A549 (cell line): ENCODE measurements around the gene NDUFA13. TPM values are rescaled to one million over a fixed set of nuclear protein-coding genes. Genes with fewer than 3 reads are reported as not detected.

Source experiments
- ATAC-seq, 2 experiments: fragments of 200-7000 bp in 1 of 2; fragments of >200 bp in 1 of 2; cut with Nextera tagmentation in 1 of 2; cut with Tn5 transposase in 1 of 2; 3 replicates each; pipeline versions ENCODE4 v1.8.0 to v1.9.1; 2018 to 2020; ENCODE audit warnings: mild to moderate bottlenecking in 1 of 2, moderate library complexity in 1 of 2
- CTCF ChIA-PET: fragments of 300-600 bp; sonication (Branson Sonifier 250); formaldehyde crosslinking; extraction: SDS; loops from one replicate; lab custom pipeline; 2021; ENCODE audit warnings: antibody characterized with exemption, inconsistent platforms; lab: Yijun Ruan, JAX
- POLR2A ChIA-PET: fragments of 350-600 bp; formaldehyde crosslinking; extraction: SDS; loops from one replicate; lab custom pipeline; 2021; ENCODE audit warnings: antibody characterized with exemption, inconsistent platforms; lab: Yijun Ruan, JAX
- DNase-seq, 2 experiments: peaks; one replicate each; pipeline versions ENCODE4 v3.0.0 to v3.0.0-alpha.2; 2011 to 2016; ENCODE audit warnings: low read depth in 1 of 2, low spot score in 1 of 2
- FAIRE-seq: peaks from 2 replicates; lab custom pipeline; 2011; peaks lifted over from hg19 to GRCh38; lab: Jason Lieb, UNC
- H3K27ac ChIP-seq, 2 experiments: fragments of >200 bp; sonication (Bioruptor Twin); formaldehyde crosslinking; 3 replicates each; pipeline ENCODE4 v1.5.1; 2016 to 2017
- H3K4me1 ChIP-seq: fragments of >200 bp; sonication (Bioruptor Twin); formaldehyde crosslinking; 3 replicates; pipeline ENCODE4 v1.6.1; 2016
- H3K4me2 ChIP-seq: fragments of >200 bp; sonication (Bioruptor Twin); formaldehyde crosslinking; 3 replicates; pipeline ENCODE4 v1.6.1; 2016
- H3K4me3 ChIP-seq: fragments of >200 bp; sonication (Bioruptor Twin); formaldehyde crosslinking; 3 replicates; pipeline ENCODE4 v1.5.1; 2016
- H3K9me3 ChIP-seq: fragments of >200 bp; sonication (Bioruptor Twin); formaldehyde crosslinking; 3 replicates; pipeline ENCODE4 v1.6.1; 2016
- CHD2 ChIP-seq: fragments of 150-350 bp; IDR thresholded peaks from 2 replicates; pipeline ENCODE4 v1.6.1; 2014; ENCODE audit warnings: low read length; ENCODE audit not compliant: partially characterized antibody
- CHD4 ChIP-seq: fragments of 200-600 bp; sonication (generic); IDR thresholded peaks from 2 replicates; pipeline ENCODE4 v1.6.1; 2016; ENCODE audit warnings: antibody characterized with exemption, mild to moderate bottlenecking, borderline replicate concordance
- EP300 ChIP-seq, 2 experiments: fragments of >200 bp; sonication (Bioruptor Twin); formaldehyde crosslinking; IDR thresholded peaks; 2 replicates in 1 of 2; 3 replicates in 1 of 2; pipeline ENCODE4 v1.6.1; 2016 to 2017
- ESRRA ChIP-seq: fragments of 150-350 bp; IDR thresholded peaks from 2 replicates; pipeline ENCODE4 v1.6.1; 2014; ENCODE audit warnings: mild to moderate bottlenecking, low read length, borderline replicate concordance
- FOXS1 ChIP-seq: fragments of 250-450 bp; sonication (Bioruptor Pico); IDR thresholded peaks from 2 replicates; pipeline ENCODE4 v1.5.0; 2020; ENCODE audit warnings: mild to moderate bottlenecking, moderate library complexity
- GATA3 ChIP-seq: IDR thresholded peaks from 2 replicates; pipeline ENCODE4 v1.6.1; 2012; ENCODE audit warnings: borderline replicate concordance
- HDAC2 ChIP-seq: fragments of 200-600 bp; sonication (generic); IDR thresholded peaks from 2 replicates; pipeline ENCODE4 v1.6.1; 2016
- HEYL ChIP-seq: fragments of 250-450 bp; sonication (Bioruptor Pico); IDR thresholded peaks from 2 replicates; pipeline ENCODE4 v1.8.0; 2021; ENCODE audit warnings: mild to moderate bottlenecking, moderate library complexity
- HOXB13 ChIP-seq: fragments of 250-450 bp; sonication (Bioruptor Pico); IDR thresholded peaks from 2 replicates; pipeline ENCODE4 v1.5.0; 2020; ENCODE audit warnings: low read depth, mild to moderate bottlenecking, moderate library complexity
- JUN ChIP-seq, 2 experiments: fragments of >200 bp; sonication (Bioruptor Twin); formaldehyde crosslinking; IDR thresholded peaks; 2 replicates in 1 of 2; 3 replicates in 1 of 2; pipeline ENCODE4 v1.6.1; 2016 to 2017
- MAFK ChIP-seq: fragments of 450-650 bp; IDR thresholded peaks from 2 replicates; pipeline ENCODE4 v1.6.1; 2014; ENCODE audit not compliant: partially characterized antibody
- MAX ChIP-seq: IDR thresholded peaks from 2 replicates; pipeline ENCODE4 v1.6.1; 2012
- MYC ChIP-seq: IDR thresholded peaks from 2 replicates; pipeline ENCODE4 v1.6.1; 2012; ENCODE audit warnings: mild to moderate bottlenecking, inconsistent platforms, low read length, improper control_type of control experiment, borderline replicate concordance
- NR3C1 ChIP-seq: fragments of >200 bp; sonication (Bioruptor Twin); formaldehyde crosslinking; IDR thresholded peaks from 3 replicates; pipeline ENCODE4 v1.6.1; 2017
- POLR2AphosphoS2 ChIP-seq: conservative IDR thresholded peaks from 2 replicates; pipeline ENCODE4 v1.6.1; 2012; ENCODE audit warnings: low read length, improper control_type of control experiment, inconsistent platforms
- RARB ChIP-seq: fragments of 250-450 bp; sonication (Bioruptor Pico); IDR thresholded peaks from 2 replicates; pipeline ENCODE4 v1.8.0; 2021; ENCODE audit warnings: mild to moderate bottlenecking, moderate library complexity
- REST ChIP-seq: fragments of 200-600 bp; sonication (generic); IDR thresholded peaks from 2 replicates; pipeline ENCODE4 v1.6.1; 2016; ENCODE audit warnings: antibody characterized with exemption, mild to moderate bottlenecking, moderate library complexity
- SMC3 ChIP-seq: fragments of >200 bp; sonication (Bioruptor Twin); formaldehyde crosslinking; IDR thresholded peaks from 3 replicates; pipeline ENCODE4 v1.6.1; 2018; ENCODE audit warnings: inconsistent platforms
- TFCP2L1 ChIP-seq: fragments of 250-450 bp; sonication (Bioruptor Pico); IDR thresholded peaks from 2 replicates; pipeline ENCODE4 v1.5.0; 2021; ENCODE audit warnings: mild to moderate bottlenecking
- TP53 ChIP-seq: fragments of 250-450 bp; sonication (Bioruptor Pico); IDR thresholded peaks from 2 replicates; pipeline ENCODE4 v1.5.0; 2021; ENCODE audit warnings: mild to moderate bottlenecking, moderate library complexity
- USF2 ChIP-seq: fragments of 450-650 bp; IDR thresholded peaks from 2 replicates; pipeline ENCODE4 v1.6.1; 2014; ENCODE audit warnings: antibody characterized with exemption
- ZC3H11A ChIP-seq: fragments of 450-650 bp; IDR thresholded peaks from 2 replicates; pipeline ENCODE4 v1.6.1; 2014; ENCODE audit warnings: antibody characterized with exemption, mild to moderate bottlenecking
- ZFP36 ChIP-seq: fragments of 450-650 bp; IDR thresholded peaks from 2 replicates; pipeline ENCODE4 v1.6.1; 2014; ENCODE audit warnings: borderline replicate concordance; ENCODE audit not compliant: partially characterized antibody
- ZSCAN20 ChIP-seq: fragments of 250-450 bp; sonication (Bioruptor Pico); IDR thresholded peaks from 2 replicates; pipeline ENCODE4 v1.8.0; 2022; ENCODE audit warnings: mild to moderate bottlenecking, moderate library complexity
- WGBS: methylation state at CpG from one replicate; pipeline ENCODE4 v1.1.6; 2017; ENCODE audit errors: missing lambda C conversion rate; 5-methylcytosine and 5-hydroxymethylcytosine counted together
- polyA plus RNA-seq, 4 experiments: library from polyadenylated mRNA; depleted of rRNA in 3 of 4; stranded (reverse); fragments of >200 nt; fragmentation: RNase III in 1 of 4; extraction: RNeasy Plus Mini Kit Qiagen cat#74134 plus additional on column Dnase treatment in 1 of 4; gene quantifications; 2 replicates in 3 of 4; 3 replicates in 1 of 4; pipeline ENCODE4 v1.2.3, GENCODE V29; 2011 to 2017
- TF ChIP-seq, protein P1 (sequence below): fragments of 150-350 bp; IDR thresholded peaks from 2 replicates; pipeline ENCODE4 v1.6.1; 2014; ENCODE audit warnings: low read depth, mild to moderate bottlenecking, low read length
- TF ChIP-seq, protein P2 (sequence below): fragments of >200 bp; sonication (Bioruptor Twin); formaldehyde crosslinking; IDR thresholded peaks from 3 replicates; pipeline ENCODE4 v1.6.1; 2016
- TF ChIP-seq, protein P3 (sequence below): fragments of >200 bp; sonication (Bioruptor Twin); formaldehyde crosslinking; IDR thresholded peaks from 2 replicates; pipeline ENCODE4 v1.6.1; 2016

Gene NDUFA13
- polyA plus RNA-seq, 2 of the 4 experiments (the other 2 are of a cell fraction) = 197 to 253 TPM

DNA sequence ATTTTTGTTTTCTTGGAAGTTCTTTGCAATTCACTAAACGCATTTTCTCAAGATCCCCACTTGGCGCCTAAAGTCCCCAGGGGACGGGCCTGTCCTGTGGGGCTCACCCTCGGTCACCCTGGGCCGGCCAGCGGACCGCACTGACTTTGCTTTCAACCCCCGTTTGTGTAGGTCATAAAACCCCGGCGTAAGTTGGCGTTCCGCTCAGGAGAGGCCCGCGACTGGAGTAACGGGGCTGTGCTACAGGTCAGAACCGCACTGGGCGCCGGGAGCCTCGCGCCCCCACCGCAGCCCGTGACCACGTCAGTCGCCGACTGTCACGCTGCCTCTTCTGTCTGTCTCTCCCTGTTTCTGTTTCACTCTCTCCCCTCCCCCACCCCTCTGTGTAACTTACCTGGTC is 14.2 kb upstream of the NDUFA13 start:
- Histone ChIP-seq H3K27ac (no peak overlapping the region), H3K9me3 (no peaks in the 10 kb centered on the region), H3K4me3 (no peak overlapping the region), H3K4me1 (no peaks in the 10 kb centered on the region), H3K4me2 (no peak overlapping the region)
- TF ChIP-seq ZSCAN20 (CRISPR knock-in tag) = no peak
- no peak for TF ChIP-seq MAX
- no peak for TF ChIP-seq POLR2AphosphoS2
- no peak for TF ChIP-seq TFCP2L1 (CRISPR knock-in tag)
- TF ChIP-seq, protein P1, sequence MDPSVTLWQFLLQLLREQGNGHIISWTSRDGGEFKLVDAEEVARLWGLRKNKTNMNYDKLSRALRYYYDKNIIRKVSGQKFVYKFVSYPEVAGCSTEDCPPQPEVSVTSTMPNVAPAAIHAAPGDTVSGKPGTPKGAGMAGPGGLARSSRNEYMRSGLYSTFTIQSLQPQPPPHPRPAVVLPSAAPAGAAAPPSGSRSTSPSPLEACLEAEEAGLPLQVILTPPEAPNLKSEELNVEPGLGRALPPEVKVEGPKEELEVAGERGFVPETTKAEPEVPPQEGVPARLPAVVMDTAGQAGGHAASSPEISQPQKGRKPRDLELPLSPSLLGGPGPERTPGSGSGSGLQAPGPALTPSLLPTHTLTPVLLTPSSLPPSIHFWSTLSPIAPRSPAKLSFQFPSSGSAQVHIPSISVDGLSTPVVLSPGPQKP = no peak
- no peak for TF ChIP-seq ZFP36
- TF ChIP-seq HDAC2 = no peak
- TF ChIP-seq NR3C1 = no peak
- no peak for TF ChIP-seq HEYL
- no peak for TF ChIP-seq MYC
- no peak for TF ChIP-seq REST
- TF ChIP-seq RARB (CRISPR knock-in tag) = no peak
- TF ChIP-seq CHD2 = no peak
- POLR2A ChIA-PET = no interaction called here
- DNase-seq = no peak
- WGBS = 95% methylated on average over 26 of the region's 26 CpGs
- no peak for FAIRE-seq
- CTCF ChIA-PET = interaction anchor here (0.8 to 1.0 kb wide), 2 partner anchors 14 to 137 kb away, joined by 3 read pairs; partner anchors contain the start of gene TSSK6
- ATAC-seq = no peak

GRCh38 chr19:19502281-19502680 is 13.7 kb upstream of the NDUFA13 start:
- 95% methylated on average over 4 of the region's 19 CpGs for WGBS

More at GRCh38 chr19:19502281-19502680, 13.7 kb upstream of the NDUFA13 start:
- Histone ChIP-seq H3K4me3 (no peak overlapping the region), H3K9me3 (no peaks in the 10 kb centered on the region), H3K4me2 (no peak overlapping the region), H3K27ac (no peak overlapping the region), H3K4me1 (no peaks in the 10 kb centered on the region)
- no peak for DNase-seq
- ChIA-PET POLR2A (no interaction called here), CTCF (no interaction called here)
- ATAC-seq = no peak
- FAIRE-seq = no peak
- TF ChIP-seq JUN (IDR thresholded peaks at IDR 0.05) (no peak), USF2 (no peak), TP53 (CRISPR knock-in tag) (no peak), TFCP2L1 (CRISPR knock-in tag) (no peak), CHD4 (no peak), SMC3 (no peak), GATA3 (no peak), FOXS1 (no peak), ESRRA (no peak), NR3C1 (no peak), MAFK (no peak), REST (no peak), ZC3H11A (no peak), HOXB13 (CRISPR knock-in tag) (no peak), EP300 (IDR thresholded peaks at IDR 0.05) (no peak)
- TF ChIP-seq, protein P2, sequence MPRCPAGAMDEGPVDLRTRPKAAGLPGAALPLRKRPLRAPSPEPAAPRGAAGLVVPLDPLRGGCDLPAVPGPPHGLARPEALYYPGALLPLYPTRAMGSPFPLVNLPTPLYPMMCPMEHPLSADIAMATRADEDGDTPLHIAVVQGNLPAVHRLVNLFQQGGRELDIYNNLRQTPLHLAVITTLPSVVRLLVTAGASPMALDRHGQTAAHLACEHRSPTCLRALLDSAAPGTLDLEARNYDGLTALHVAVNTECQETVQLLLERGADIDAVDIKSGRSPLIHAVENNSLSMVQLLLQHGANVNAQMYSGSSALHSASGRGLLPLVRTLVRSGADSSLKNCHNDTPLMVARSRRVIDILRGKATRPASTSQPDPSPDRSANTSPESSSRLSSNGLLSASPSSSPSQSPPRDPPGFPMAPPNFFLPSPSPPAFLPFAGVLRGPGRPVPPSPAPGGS = no peak
- TF ChIP-seq, protein P3, sequence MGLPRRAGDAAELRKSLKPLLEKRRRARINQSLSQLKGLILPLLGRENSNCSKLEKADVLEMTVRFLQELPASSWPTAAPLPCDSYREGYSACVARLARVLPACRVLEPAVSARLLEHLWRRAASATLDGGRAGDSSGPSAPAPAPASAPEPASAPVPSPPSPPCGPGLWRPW = no peak
